Fibroblast of lung (primary cell): ENCODE data around the gene MRAS. TPM values are rescaled to one million over a fixed set of nuclear protein-coding genes. Genes with fewer than 3 reads are reported as not detected.

Source experiments
- DNase-seq, 2 donors: peaks; one replicate each; pipeline versions ENCODE4 v3.0.0 to v3.0.0-alpha.2; 2010; ENCODE audit warnings: low read depth in 2 of 2
- H2AFZ ChIP-seq: 2 replicates; pipeline ENCODE4 v1.5.1; 2012; ENCODE audit warnings: low read length, control low read depth, inconsistent platforms
- H3K27ac ChIP-seq: 2 replicates; pipeline ENCODE4 v1.5.1; 2011; ENCODE audit warnings: low read length, control low read depth; ENCODE audit not compliant: insufficient read depth
- H3K27me3 ChIP-seq: 2 replicates; pipeline ENCODE4 v1.5.1; 2011; ENCODE audit warnings: mild to moderate bottlenecking, low read length; ENCODE audit not compliant: control insufficient read depth, insufficient read depth
- H3K36me3 ChIP-seq: 2 replicates; pipeline ENCODE4 v1.5.1; 2011; ENCODE audit warnings: low read length; ENCODE audit not compliant: control insufficient read depth, insufficient read depth
- H3K4me1 ChIP-seq: 2 replicates; pipeline ENCODE4 v1.5.1; 2011; ENCODE audit warnings: low read length; ENCODE audit not compliant: control insufficient read depth, insufficient read depth; ENCODE audit errors: extremely low read depth
- H3K4me2 ChIP-seq: 2 replicates; pipeline ENCODE4 v1.5.1; 2011; ENCODE audit warnings: low read length, control low read depth; ENCODE audit not compliant: insufficient read depth; ENCODE audit errors: extremely low read depth
- H3K4me3 ChIP-seq, 4 experiments: fragments of 200-600 bp in 1 of 4; sonication (generic) in 1 of 4; replicated peaks in 1 of 4; 2 replicates each; pipeline ENCODE4 v1.5.1; 2011 to 2016; ENCODE audit warnings: low read length in 4 of 4, low read depth in 3 of 4, mild to moderate bottlenecking in 3 of 4, control low read depth in 2 of 4, inconsistent platforms in 1 of 4, mixed read lengths in 1 of 4; ENCODE audit not compliant: insufficient read depth in 1 of 4; ENCODE audit errors: control extremely low read depth in 1 of 4
- H3K79me2 ChIP-seq: 2 replicates; pipeline ENCODE4 v1.5.1; 2012; ENCODE audit warnings: mild to moderate bottlenecking, low read length, inconsistent platforms; ENCODE audit not compliant: control insufficient read depth, insufficient read depth
- H3K9ac ChIP-seq: 2 replicates; pipeline ENCODE4 v1.5.1; 2011; ENCODE audit warnings: mild to moderate bottlenecking, low read length, control low read depth; ENCODE audit not compliant: insufficient read depth
- H3K9me3 ChIP-seq: 2 replicates; pipeline ENCODE4 v1.5.1; 2012; ENCODE audit warnings: low read depth, low read length; ENCODE audit not compliant: control insufficient read depth, insufficient read depth
- H4K20me1 ChIP-seq: 2 replicates; pipeline ENCODE4 v1.5.1; 2011; ENCODE audit warnings: low read length; ENCODE audit not compliant: control insufficient read depth, insufficient read depth; ENCODE audit errors: extremely low read depth
- CTCF ChIP-seq, 2 donors: IDR thresholded peaks in 1 of 2; conservative IDR thresholded peaks in 1 of 2; 1 replicate in 1 of 2; 2 replicates in 1 of 2; pipeline ENCODE4 v1.5.1; 2011 to 2012; ENCODE audit warnings: low read length in 2 of 2, control low read depth in 1 of 2, inconsistent platforms in 1 of 2, low read depth in 1 of 2, mild to moderate bottlenecking in 1 of 2
- EZH2 ChIP-seq: IDR thresholded peaks from 2 replicates; pipeline ENCODE4 v1.5.1; 2012; ENCODE audit warnings: low read length, control low read depth, mild to moderate bottlenecking; ENCODE audit errors: missing control alignments
- polyA plus RNA-seq, 2 donors: library from polyadenylated mRNA; depleted of rRNA in 1 of 2; stranded (reverse) in 1 of 2; unstranded in 1 of 2; fragments of >200 nt; gene quantifications; 2 replicates each; pipeline ENCODE4 v1.2.1, GENCODE V29; 2011 to 2012; ENCODE audit warnings: missing spikeins in 1 of 2
- total RNA-seq: library from RNA; depleted of rRNA; stranded (reverse); fragments of >200 nt; gene quantifications from 2 replicates; pipeline ENCODE4 v1.2.1, GENCODE V29; 2014

The MRAS gene
- total and polyA plus RNA-seq, 2 donors (not counting 1 experiment from before 2014, with no cell fraction given) = 35.3 to 73.0 TPM

- H3K9ac ChIP-seq = no peak overlapping the region
- no peaks in the 10 kb centered on the region for H3K9me3 ChIP-seq
- no peak overlapping the region for H2AFZ ChIP-seq
- H4K20me1 ChIP-seq = peaks cover 1% of the 10 kb centered on the region
- H3K4me1 ChIP-seq = no peaks in the 10 kb centered on the region
- H3K4me3 ChIP-seq = no peak overlapping the region
- H3K79me2 ChIP-seq = no peaks in the 10 kb centered on the region
- H3K36me3 ChIP-seq = no peaks in the 10 kb centered on the region
- TF ChIP-seq CTCF (conservative IDR thresholded peaks at IDR 0.05 in 1 of 2, IDR thresholded peaks at IDR 0.05 in 1 of 2; ENCODE audit: low read depth in 1 of 2, low read length in 2 of 2) (no peak), EZH2 (no peak)
- H3K27me3 ChIP-seq = no peaks in the 10 kb centered on the region
- H3K4me2 ChIP-seq = no peak overlapping the region
- no peak for DNase-seq
- no peak overlapping the region for H3K27ac ChIP-seq
Observed at GRCh38 chr3:138367326-138367850, 19.0 kb downstream of the MRAS start.

- Histone ChIP-seq H3K4me1 (no peaks in the 10 kb centered on the region), H3K4me3 (no peak overlapping the region), H3K27me3 (no peaks in the 10 kb centered on the region), H2AFZ (no peak overlapping the region), H4K20me1 (peaks cover 1% of the 10 kb centered on the region), H3K79me2 (no peaks in the 10 kb centered on the region), H3K9me3 (no peaks in the 10 kb centered on the region), H3K9ac (no peak overlapping the region), H3K4me2 (no peak overlapping the region), H3K27ac (no peak overlapping the region), H3K36me3 (no peaks in the 10 kb centered on the region)
- TF ChIP-seq EZH2 (no peak), CTCF (conservative IDR thresholded peaks at IDR 0.05 in 1 of 2, IDR thresholded peaks at IDR 0.05 in 1 of 2; ENCODE audit: low read depth in 1 of 2, low read length in 2 of 2) (no peak)
- DNase-seq = peak in 1 of 2 donors; percentile 45
Observed at GRCh38 chr3:138367911-138368310, 19.5 kb downstream of the MRAS start.

- H3K9me3 ChIP-seq = no peaks in the 10 kb centered on the region
- TF ChIP-seq CTCF (conservative IDR thresholded peaks at IDR 0.05 in 1 of 2, IDR thresholded peaks at IDR 0.05 in 1 of 2; ENCODE audit: low read depth in 1 of 2, low read length in 2 of 2) = no peak
- no peak for TF ChIP-seq EZH2
- no peaks in the 10 kb centered on the region for H3K4me1 ChIP-seq
- no peak overlapping the region for H2AFZ ChIP-seq
- H3K79me2 ChIP-seq = no peaks in the 10 kb centered on the region
- no peak overlapping the region for H3K4me3 ChIP-seq
- no peaks in the 10 kb centered on the region for H3K36me3 ChIP-seq
- H4K20me1 ChIP-seq = peaks cover under 1% of the 10 kb centered on the region
- H3K4me2 ChIP-seq = no peak overlapping the region
- no peaks in the 10 kb centered on the region for H3K27me3 ChIP-seq
- DNase-seq = no peak
- H3K27ac ChIP-seq = no peak overlapping the region
- H3K9ac ChIP-seq = no peak overlapping the region
Observed at GRCh38 chr3:138369151-138369900, 20.9 kb downstream of the MRAS start.
